Thyroid gland (tissue), 4 donors: Measurements from ENCODE around the gene SCN1B.

ENCODE experiments used
- CTCF ChIP-seq, 6 experiments: fragments of 200-600 bp in 3 of 6; fragments of 450-650 bp in 3 of 6; sonication (generic) in 3 of 6; IDR thresholded peaks; one replicate each; pipeline ENCODE4 v1.5.1; 2016 to 2019; ENCODE audit warnings: antibody characterized with exemption in 6 of 6, mild to moderate bottlenecking in 2 of 6, inconsistent platforms in 1 of 6, moderate library complexity in 1 of 6
- POLR2A ChIP-seq, 2 donors: fragments of 450-650 bp; IDR thresholded peaks; one replicate each; pipeline ENCODE4 v1.6.1; 2017; ENCODE audit warnings: antibody characterized with exemption in 2 of 2, mild to moderate bottlenecking in 2 of 2, moderate library complexity in 1 of 2

- TF ChIP-seq CTCF (IDR thresholded peaks at IDR 0.05): no peak
- TF ChIP-seq POLR2A (IDR thresholded peaks at IDR 0.05): no peak
Observed at GRCh38 chr19:35043906-35044305, 13.6 kb downstream of the SCN1B start.
